Neuronal stem cell (in vitro differentiated cells): ENCODE results near the gene DCDC1.

Experiments used
- DNase-seq: peaks from one replicate; pipeline ENCODE4 v3.0.0-alpha.2; 2013; ENCODE audit warnings: low spot score
- H2AFZ ChIP-seq: one replicate; pipeline ENCODE4 v1.6.1; 2013; ENCODE audit warnings: mild to moderate bottlenecking, low read length, inconsistent platforms
- H2AK5ac ChIP-seq: 2 replicates; pipeline ENCODE4 v1.6.1; 2013; ENCODE audit warnings: low read depth, mild to moderate bottlenecking, inconsistent platforms, low read length, moderate library complexity, mixed read lengths
- H2BK120ac ChIP-seq: 2 replicates; pipeline ENCODE4 v1.6.1; 2013; ENCODE audit warnings: low read depth, mild to moderate bottlenecking, inconsistent platforms, low read length, moderate library complexity, mixed read lengths
- H2BK12ac ChIP-seq: one replicate; pipeline ENCODE4 v1.6.1; 2013; ENCODE audit warnings: low read length, inconsistent platforms
- H2BK15ac ChIP-seq: 2 replicates; pipeline ENCODE4 v1.6.1; 2013; ENCODE audit warnings: mild to moderate bottlenecking, low read length, inconsistent platforms, mixed read lengths
- H2BK5ac ChIP-seq: one replicate; pipeline ENCODE4 v1.6.1; 2013; ENCODE audit warnings: inconsistent platforms, mild to moderate bottlenecking, low read length, moderate library complexity
- H3K14ac ChIP-seq: one replicate; pipeline ENCODE4 v1.6.1; 2013; ENCODE audit warnings: low read length, inconsistent platforms
- H3K18ac ChIP-seq: 2 replicates; pipeline ENCODE4 v1.6.1; 2013; ENCODE audit warnings: low read length, inconsistent platforms
- H3K23ac ChIP-seq: 2 replicates; pipeline ENCODE4 v1.6.1; 2013; ENCODE audit warnings: low read depth, mild to moderate bottlenecking, mixed read lengths, low read length, inconsistent platforms; ENCODE audit not compliant: poor library complexity
- H3K27ac ChIP-seq: replicated peaks from 3 replicates; pipeline ENCODE4 v1.5.1; 2013; ENCODE audit warnings: low read length, inconsistent platforms
- H3K27me3 ChIP-seq, 3 experiments: 2 replicates each; pipeline ENCODE4 v1.6.1; 2013; ENCODE audit warnings: low read length in 3 of 3, mild to moderate bottlenecking in 2 of 3, inconsistent platforms in 1 of 3, low read depth in 1 of 3, mixed read lengths in 1 of 3, moderate library complexity in 1 of 3; ENCODE audit not compliant: control insufficient read depth in 3 of 3, insufficient read depth in 3 of 3
- H3K36me3 ChIP-seq, 2 donors: replicated peaks in 1 of 2; 2 replicates each; pipeline ENCODE4 v1.6.1; 2013; ENCODE audit warnings: low read length in 2 of 2; ENCODE audit not compliant: control insufficient read depth in 2 of 2, insufficient read depth in 2 of 2
- H3K4ac ChIP-seq: 2 replicates; pipeline ENCODE4 v1.6.1; 2013; ENCODE audit warnings: inconsistent platforms, mild to moderate bottlenecking, low read length, moderate library complexity
- H3K4me1 ChIP-seq, 2 donors: 1 replicate in 1 of 2; 2 replicates in 1 of 2; pipeline ENCODE4 v1.6.1; 2013; ENCODE audit warnings: low read length in 2 of 2, low read depth in 1 of 2; ENCODE audit not compliant: control insufficient read depth in 2 of 2, insufficient read depth in 1 of 2
- H3K4me2 ChIP-seq: one replicate; pipeline ENCODE4 v1.6.1; 2013; ENCODE audit warnings: mild to moderate bottlenecking, low read length, inconsistent platforms; ENCODE audit not compliant: insufficient read depth, poor library complexity, severe bottlenecking
- H3K4me3 ChIP-seq, 2 donors: 2 replicates each; pipeline ENCODE4 v1.5.1; 2013; ENCODE audit warnings: low read length in 2 of 2, mild to moderate bottlenecking in 2 of 2, inconsistent platforms in 1 of 2, moderate library complexity in 1 of 2
- H3K79me1 ChIP-seq: one replicate; pipeline ENCODE4 v1.6.1; 2013; ENCODE audit warnings: low read depth, mild to moderate bottlenecking, inconsistent platforms, low read length, moderate library complexity
- H3K9ac ChIP-seq: one replicate; pipeline ENCODE4 v1.6.1; 2013; ENCODE audit warnings: mild to moderate bottlenecking, low read depth, low read length, inconsistent platforms; ENCODE audit not compliant: poor library complexity
- H3K9me3 ChIP-seq, 2 donors: replicated peaks in 1 of 2; 2 replicates each; pipeline versions ENCODE3 to v1.6.1; 2013; ENCODE audit warnings: low read length in 2 of 2, mild to moderate bottlenecking in 2 of 2, inconsistent platforms in 1 of 2, low read depth in 1 of 2, mixed read lengths in 1 of 2, moderate library complexity in 1 of 2; ENCODE audit not compliant: control insufficient read depth in 2 of 2, insufficient read depth in 1 of 2
- H4K8ac ChIP-seq: one replicate; pipeline ENCODE4 v1.6.1; 2013; ENCODE audit warnings: low read depth, mild to moderate bottlenecking, inconsistent platforms, low read length, moderate library complexity
- H4K91ac ChIP-seq: one replicate; pipeline ENCODE4 v1.6.1; 2013; ENCODE audit warnings: low read length, low read depth, mild to moderate bottlenecking, inconsistent platforms; ENCODE audit not compliant: poor library complexity
- WGBS, 2 donors: extraction: QIAGEN DNeasy Blood & Tissue Kit; methylation state at CpG; one replicate each; pipeline ENCODE4 v1.1.7; 2013; ENCODE audit warnings: missing lambda C conversion rate in 2 of 2, mixed read lengths in 1 of 2; ENCODE audit not compliant: insufficient read length in 2 of 2, insufficient replicate concordance in 1 of 2; ENCODE audit errors: extremely low coverage in 2 of 2; 5-methylcytosine and 5-hydroxymethylcytosine counted together

Gene DCDC1

GRCh38 chr11:30823119-30823518, 546.4 kb downstream of the DCDC1 start:
- no peak overlapping the region for H3K27ac ChIP-seq
- H3K4me2 ChIP-seq = no peak overlapping the region
- H3K18ac ChIP-seq = no peak overlapping the region
- peaks cover 0 to 2% of the 10 kb centered on the region in 2 donors for H3K9me3 ChIP-seq
- H3K36me3 ChIP-seq = no peaks in the 10 kb centered on the region
- H2BK15ac ChIP-seq = no peak overlapping the region
- no peak for DNase-seq
- H4K91ac ChIP-seq = no peak overlapping the region
- no peak overlapping the region for H4K8ac ChIP-seq
- H3K4ac ChIP-seq = no peak overlapping the region
- H3K4me3 ChIP-seq = no peak overlapping the region
- no peaks in the 10 kb centered on the region for H3K79me1 ChIP-seq
- H3K9ac ChIP-seq = no peak overlapping the region
- no peak overlapping the region for H2AK5ac ChIP-seq
- no CpG with 5 or more reads among the region's 1 CpG for WGBS, 2 donors
- H2BK12ac ChIP-seq = no peak overlapping the region
- H3K27me3 ChIP-seq = no peaks in the 10 kb centered on the region
- no peak overlapping the region for H2AFZ ChIP-seq
- H2BK120ac ChIP-seq = no peak overlapping the region
- H3K4me1 ChIP-seq = peaks cover 0 to 2% of the 10 kb centered on the region in 2 donors
- H2BK5ac ChIP-seq = no peak overlapping the region
- no peak overlapping the region for H3K14ac ChIP-seq
- no peak overlapping the region for H3K23ac ChIP-seq

DNA sequence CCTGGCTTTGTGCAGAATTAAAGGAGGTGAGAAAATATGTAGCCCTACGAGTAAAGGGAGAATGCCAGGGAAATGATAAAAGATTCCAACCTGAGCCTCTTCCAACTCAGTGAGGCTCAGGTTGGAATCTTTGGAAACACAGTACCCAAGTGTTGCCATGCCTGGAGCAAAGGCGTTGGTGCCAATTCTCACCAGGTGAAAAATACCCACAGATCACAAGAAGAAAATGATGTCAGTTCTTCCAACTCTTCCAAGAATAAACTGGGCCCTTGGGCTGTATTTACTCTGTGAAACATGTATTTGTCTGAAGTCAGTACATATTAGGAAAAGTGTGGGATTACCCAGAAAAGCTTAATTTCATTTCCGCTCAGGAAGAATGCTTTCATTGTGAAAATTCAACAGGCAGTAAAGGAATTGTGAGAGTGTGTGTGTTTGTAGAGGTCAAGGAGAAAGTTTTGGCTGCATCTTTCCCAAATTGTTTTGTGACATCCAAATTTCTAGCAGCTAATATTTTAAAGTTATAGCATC, 548.0 kb downstream of the DCDC1 start:
- H3K9me3 ChIP-seq = peaks cover 0 to 2% of the 10 kb centered on the region in 2 donors
- H4K8ac ChIP-seq = no peak overlapping the region
- no peak overlapping the region for H3K23ac ChIP-seq
- H4K91ac ChIP-seq = no peak overlapping the region
- no peaks in the 10 kb centered on the region for H3K79me1 ChIP-seq
- no CpG with 5 or more reads among the region's 3 CpGs for WGBS, 2 donors
- H2BK5ac ChIP-seq = no peak overlapping the region
- H2AK5ac ChIP-seq = no peak overlapping the region
- H3K4me1 ChIP-seq = peaks cover 0 to 2% of the 10 kb centered on the region in 2 donors
- no peak overlapping the region for H3K14ac ChIP-seq
- H2BK12ac ChIP-seq = no peak overlapping the region
- no peak overlapping the region for H3K4me2 ChIP-seq
- H3K9ac ChIP-seq = no peak overlapping the region
- no peak overlapping the region for H2AFZ ChIP-seq
- H3K27ac ChIP-seq = no peak overlapping the region
- H2BK15ac ChIP-seq = no peak overlapping the region
- H2BK120ac ChIP-seq = no peak overlapping the region
- no peak overlapping the region for H3K4ac ChIP-seq
- H3K18ac ChIP-seq = no peak overlapping the region
- H3K4me3 ChIP-seq = no peak overlapping the region
- no peaks in the 10 kb centered on the region for H3K27me3 ChIP-seq
- DNase-seq = no peak
- no peaks in the 10 kb centered on the region for H3K36me3 ChIP-seq

- Histone ChIP-seq H2BK15ac (no peak overlapping the region), H3K36me3 (no peaks in the 10 kb centered on the region), H3K4me3 (no peak overlapping the region), H3K9ac (no peak overlapping the region), H2BK5ac (no peak overlapping the region), H3K4me2 (no peak overlapping the region), H3K4me1 (peaks cover 0 to 2% of the 10 kb centered on the region in 2 donors), H4K91ac (no peak overlapping the region), H3K4ac (no peak overlapping the region), H3K14ac (no peak overlapping the region), H3K9me3 (peaks cover 0 to 2% of the 10 kb centered on the region in 2 donors), H3K27me3 (no peaks in the 10 kb centered on the region), H2AK5ac (no peak overlapping the region), H3K27ac (no peak overlapping the region), H3K79me1 (no peaks in the 10 kb centered on the region), H2BK120ac (no peak overlapping the region), H2BK12ac (no peak overlapping the region), H3K18ac (no peak overlapping the region), H3K23ac (no peak overlapping the region), H4K8ac (no peak overlapping the region), H2AFZ (no peak overlapping the region)
- DNase-seq = no peak
- no CpG with 5 or more reads among the region's 2 CpGs for WGBS, 2 donors
Measured at GRCh38 chr11:30818721-30819120, 550.8 kb downstream of the DCDC1 start.

DNA sequence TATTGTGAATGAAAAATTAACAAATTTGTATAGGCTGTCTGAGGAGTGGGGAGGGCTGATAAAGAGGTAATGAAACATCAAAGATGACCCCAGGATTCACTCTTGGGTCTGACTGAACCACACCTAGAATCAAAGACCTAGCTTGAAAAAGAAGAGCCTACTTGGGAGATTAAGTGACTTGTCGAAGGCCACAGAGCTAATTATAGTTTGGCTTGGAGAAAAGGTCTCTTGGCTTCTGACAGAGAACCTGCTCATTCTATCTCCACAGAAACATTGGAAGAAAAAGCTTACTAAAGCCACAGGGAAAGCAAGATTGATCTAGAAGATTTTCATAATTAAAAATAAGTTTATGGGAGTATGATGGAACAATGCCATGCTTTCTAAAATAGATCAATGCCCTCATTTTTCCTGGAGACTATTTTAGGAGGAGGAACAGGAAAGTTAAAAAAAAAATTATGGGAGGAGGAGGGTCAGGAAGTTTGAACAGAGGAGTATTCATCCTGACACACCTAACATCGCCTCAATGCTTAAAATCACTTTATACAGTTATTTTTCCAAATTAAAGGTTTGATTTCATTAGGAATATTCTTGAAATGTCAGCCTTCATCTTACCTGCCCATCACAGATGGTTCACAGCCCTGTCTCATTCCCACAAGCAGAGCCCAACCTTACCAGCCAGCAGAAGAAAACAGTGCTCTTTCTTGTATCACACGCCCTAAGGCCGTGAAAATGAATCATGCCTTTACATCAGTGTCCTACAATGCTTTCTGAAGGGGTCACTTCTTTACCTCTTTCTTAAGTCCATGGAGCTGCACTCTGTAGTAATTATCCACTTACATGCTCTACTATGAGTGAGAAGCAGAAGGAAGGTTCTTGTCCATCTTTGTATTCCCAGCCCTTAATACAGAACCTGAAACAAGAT, 552.3 kb downstream of the DCDC1 start:
- H4K8ac ChIP-seq = no peak overlapping the region
- H3K27me3 ChIP-seq = no peaks in the 10 kb centered on the region
- no peaks in the 10 kb centered on the region for H3K36me3 ChIP-seq
- H3K27ac ChIP-seq = no peak overlapping the region
- DNase-seq = no peak
- no peak overlapping the region for H3K4me2 ChIP-seq
- H4K91ac ChIP-seq = no peak overlapping the region
- H2BK15ac ChIP-seq = no peak overlapping the region
- H3K9ac ChIP-seq = no peak overlapping the region
- no peak overlapping the region for H2BK5ac ChIP-seq
- no CpG with 5 or more reads among the region's 4 CpGs for WGBS, 2 donors
- no peak overlapping the region for H3K4me3 ChIP-seq
- no peak overlapping the region for H2BK120ac ChIP-seq
- H3K9me3 ChIP-seq = peaks cover 0 to 2% of the 10 kb centered on the region in 2 donors
- no peak overlapping the region for H3K4ac ChIP-seq
- no peak overlapping the region for H2AFZ ChIP-seq
- no peak overlapping the region for H3K23ac ChIP-seq
- H3K4me1 ChIP-seq = peaks cover 0 to 2% of the 10 kb centered on the region in 2 donors
- no peak overlapping the region for H2BK12ac ChIP-seq
- H3K79me1 ChIP-seq = no peaks in the 10 kb centered on the region
- H3K18ac ChIP-seq = no peak overlapping the region
- H3K14ac ChIP-seq = no peak overlapping the region
- no peak overlapping the region for H2AK5ac ChIP-seq
